Gastroesophageal sphincter (tissue), 4 donors: ENCODE data around the gene TNS1. TPM values are rescaled to one million over a fixed set of nuclear protein-coding genes. Genes with fewer than 3 reads are reported as not detected.

ENCODE experiments used
- ATAC-seq: fragments of 150-250 bp; one replicate; pipeline ENCODE4 v1.9.1; 2016; ENCODE audit warnings: mild to moderate bottlenecking, moderate library complexity
- H3K27ac ChIP-seq, 4 donors: fragments of 200-600 bp; sonication (generic) in 3 of 4; 1 replicate in 3 of 4; 2 replicates in 1 of 4; pipeline ENCODE4 v1.5.1; 2016 to 2019
- H3K27me3 ChIP-seq: fragments of 200-600 bp; sonication (generic); one replicate; pipeline ENCODE4 v1.5.1; 2019
- H3K36me3 ChIP-seq, 2 donors: fragments of 200-600 bp; sonication (generic); one replicate each; pipeline ENCODE4 v1.5.1; 2019; ENCODE audit warnings: control low read depth in 1 of 2
- H3K4me1 ChIP-seq, 3 donors: fragments of 200-600 bp; sonication (generic); 1 replicate in 2 of 3; 2 replicates in 1 of 3; pipeline ENCODE4 v1.5.1; 2016 to 2019; ENCODE audit warnings: control low read depth in 2 of 3
- H3K4me3 ChIP-seq, 2 donors: fragments of 200-600 bp; sonication (generic); one replicate each; pipeline ENCODE4 v1.5.1; 2019; ENCODE audit warnings: mild to moderate bottlenecking in 1 of 2, moderate library complexity in 1 of 2
- H3K9me3 ChIP-seq, 3 donors: fragments of 200-600 bp; sonication (generic); one replicate each; pipeline ENCODE4 v1.5.1; 2017 to 2019; ENCODE audit warnings: control low read depth in 2 of 3
- CTCF ChIP-seq, 4 experiments: fragments of 200-600 bp in 2 of 4; fragments of 450-650 bp in 2 of 4; sonication (generic) in 1 of 4; IDR thresholded peaks; one replicate each; pipeline ENCODE4 v1.5.1; 2017 to 2019; ENCODE audit warnings: antibody characterized with exemption in 4 of 4, mild to moderate bottlenecking in 2 of 4, moderate library complexity in 2 of 4
- EP300 ChIP-seq: sonication (generic); formaldehyde crosslinking; IDR thresholded peaks from one replicate; pipeline ENCODE4 v1.6.1; 2017; ENCODE audit warnings: antibody characterized with exemption, mild to moderate bottlenecking
- POLR2A ChIP-seq, 2 donors: fragments of 450-650 bp; IDR thresholded peaks; one replicate each; pipeline ENCODE4 v1.6.1; 2017; ENCODE audit warnings: antibody characterized with exemption in 2 of 2, mild to moderate bottlenecking in 2 of 2, moderate library complexity in 1 of 2
- POLR2AphosphoS5 ChIP-seq: sonication (generic); formaldehyde crosslinking; IDR thresholded peaks from one replicate; pipeline ENCODE4 v1.6.1; 2017; ENCODE audit warnings: antibody characterized with exemption
- WGBS, 2 donors: methylation state at CpG; one replicate each; pipeline ENCODE4 v1.1.5; 2018; ENCODE audit warnings: low coverage in 1 of 2; 5-methylcytosine and 5-hydroxymethylcytosine counted together
- total RNA-seq, 4 donors: library from RNA; depleted of rRNA; stranded (reverse); fragments of >200 nt; gene quantifications; one replicate each; pipeline ENCODE4 v1.1.0, GENCODE V29; 2016

Gene TNS1
- total RNA-seq, 4 donors from 2014 or later = 825 to 2,193 (median 1,462) TPM

- no peaks in the 10 kb centered on the region for H3K9me3 ChIP-seq
- H3K36me3 ChIP-seq = peaks cover 10 to 100% of the 10 kb centered on the region in 2 donors
- no peaks in the 10 kb centered on the region for H3K27me3 ChIP-seq
- no peak for TF ChIP-seq POLR2A (IDR thresholded peaks at IDR 0.05)
- TF ChIP-seq CTCF (IDR thresholded peaks at IDR 0.05) = no peak
- no peak for TF ChIP-seq POLR2AphosphoS5
- TF ChIP-seq EP300 = no peak
- H3K4me1 ChIP-seq = peaks cover 2 to 99% (median 13%) of the 10 kb centered on the region in 3 donors
- no peak overlapping the region for H3K4me3 ChIP-seq
- WGBS, 2 donors = 62 to 72% methylated on average over 2 to 3 of the region's 3 CpGs
- peak overlapping the region; percentile 31 to 97 (median 97) for H3K27ac ChIP-seq
- no peak for ATAC-seq
Measured at GRCh38 chr2:217886091-217886490, 116.7 kb downstream of the TNS1 start.

- H3K4me3 ChIP-seq = no peak overlapping the region
- TF ChIP-seq POLR2AphosphoS5 (no peak), EP300 (no peak), POLR2A (IDR thresholded peaks at IDR 0.05) (no peak)
- ATAC-seq = no peak
- peaks cover 3 to 99% (median 14%) of the 10 kb centered on the region in 3 donors for H3K4me1 ChIP-seq
- H3K27ac ChIP-seq = peak overlapping the region; percentile 6 to 97 (median 97)
- WGBS, 2 donors = 88 to 100% methylated on average over 1 to 4 of the region's 8 CpGs
- H3K27me3 ChIP-seq = no peaks in the 10 kb centered on the region
- H3K36me3 ChIP-seq = peaks cover 10 to 100% of the 10 kb centered on the region in 2 donors
- H3K9me3 ChIP-seq = no peaks in the 10 kb centered on the region
Measured at GRCh38 chr2:217884985-217885384, 117.8 kb downstream of the TNS1 start.

- H3K4me1 ChIP-seq = peaks cover 9 to 99% (median 16%) of the 10 kb centered on the region in 3 donors
Measured at GRCh38 chr2:217880891-217881290, 121.9 kb downstream of the TNS1 start.

GRCh38 chr2:217880287-217880889, 122.4 kb downstream of the TNS1 start:
- Histone ChIP-seq H3K9me3 (no peaks in the 10 kb centered on the region), H3K4me1 (peaks cover 9 to 99% (median 16%) of the 10 kb centered on the region in 3 donors), H3K36me3 (peaks cover 7 to 100% of the 10 kb centered on the region in 2 donors), H3K27me3 (no peaks in the 10 kb centered on the region), H3K27ac (peak overlapping the region; percentile 10 to 97 (median 73)), H3K4me3 (no peak overlapping the region)
- WGBS, 2 donors = 0 to 44% methylated on average over 1 to 4 of the region's 5 CpGs
- ATAC-seq = no peak
- no peak for TF ChIP-seq EP300
- peak in 2 of 4 experiments; percentile 19 to 35 for TF ChIP-seq CTCF (IDR thresholded peaks at IDR 0.05)

More at GRCh38 chr2:217880891-217881290, 121.9 kb downstream of the TNS1 start:
- peak overlapping the region; percentile 10 to 97 (median 73) for H3K27ac ChIP-seq
- H3K4me3 ChIP-seq = no peak overlapping the region
- ATAC-seq = no peak
- H3K9me3 ChIP-seq = no peaks in the 10 kb centered on the region
- H3K27me3 ChIP-seq = no peaks in the 10 kb centered on the region
- 40 to 63% methylated on average over 1 to 7 of the region's 14 CpGs for WGBS, 2 donors
- TF ChIP-seq EP300 = no peak
- TF ChIP-seq POLR2AphosphoS5 = no peak
- TF ChIP-seq CTCF (IDR thresholded peaks at IDR 0.05) = no peak
- TF ChIP-seq POLR2A (IDR thresholded peaks at IDR 0.05) = no peak
- peaks cover 10 to 100% of the 10 kb centered on the region in 2 donors for H3K36me3 ChIP-seq

GRCh38 chr2:217878915-217879590, 123.7 kb downstream of the TNS1 start:
- Histone ChIP-seq H3K36me3 (peaks cover 0 to 100% of the 10 kb centered on the region in 2 donors), H3K9me3 (no peaks in the 10 kb centered on the region), H3K4me1 (peaks cover 9 to 99% (median 16%) of the 10 kb centered on the region in 3 donors), H3K27me3 (no peaks in the 10 kb centered on the region), H3K27ac (peak overlapping the region; percentile 66 to 97 (median 73)), H3K4me3 (no peak overlapping the region)
- no peak for TF ChIP-seq CTCF (IDR thresholded peaks at IDR 0.05)
- no peak for ATAC-seq
- 25 to 40% methylated on average over 5 to 13 of the region's 15 CpGs for WGBS, 2 donors
